GM18870 (cell line): ENCODE measurements around the gene CH25H.

Experiments used
- ATAC-seq: cut with Tn5 transposase; IDR thresholded peaks from one replicate; pipeline ENCODE4 v1.9.1; 2021; ENCODE audit warnings: moderate library complexity; ENCODE audit not compliant: unreplicated experiment

CH25H gene

GRCh38 chr10:89159761-89160160 lies 47.4 kb downstream of the CH25H start:
- no peak for ATAC-seq

DNA sequence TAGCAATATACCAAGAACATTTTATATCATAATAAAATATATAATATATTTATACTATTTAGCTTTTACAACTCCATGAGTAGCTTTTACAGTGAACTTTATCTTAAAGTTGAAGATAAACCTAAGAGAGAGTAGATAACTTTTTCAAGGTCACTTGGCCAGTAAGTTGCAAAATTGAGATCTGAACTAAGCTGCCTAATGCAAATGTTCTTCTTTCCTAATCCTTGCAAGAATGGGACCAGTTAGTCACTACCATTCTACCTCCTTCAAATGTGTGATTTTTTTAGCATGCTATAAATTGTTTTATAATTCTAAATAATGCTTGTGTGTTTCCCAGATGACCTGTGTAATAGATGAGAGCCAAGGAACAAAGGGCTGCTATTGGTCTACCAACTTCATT lies 47.8 kb downstream of the CH25H start:
- ATAC-seq = no peak

DNA sequence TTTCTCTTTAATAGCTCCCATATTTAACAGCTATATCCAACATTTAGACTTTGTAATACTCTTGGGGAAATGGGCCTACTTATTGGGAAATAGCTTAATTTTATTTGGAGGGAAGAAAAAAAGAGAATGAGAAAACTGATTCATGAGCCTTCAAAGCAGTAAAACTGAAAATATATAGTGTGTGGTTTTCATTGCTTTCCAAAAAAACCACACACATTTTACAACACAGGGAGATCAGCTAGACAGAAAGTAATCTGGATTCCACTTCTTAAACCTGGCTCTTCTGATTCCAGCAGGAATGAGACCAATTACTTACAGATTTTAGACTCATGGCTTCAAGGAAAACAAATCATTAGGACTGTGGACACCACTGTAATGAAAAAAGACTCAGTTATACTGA lies 48.7 kb downstream of the CH25H start:
- no peak for ATAC-seq

GRCh38 chr10:89156161-89156835 lies 50.8 kb downstream of the CH25H start:
- ATAC-seq = no peak
